ENCODE measurements around the gene SMAD6.

Gene SMAD6

DNA sequence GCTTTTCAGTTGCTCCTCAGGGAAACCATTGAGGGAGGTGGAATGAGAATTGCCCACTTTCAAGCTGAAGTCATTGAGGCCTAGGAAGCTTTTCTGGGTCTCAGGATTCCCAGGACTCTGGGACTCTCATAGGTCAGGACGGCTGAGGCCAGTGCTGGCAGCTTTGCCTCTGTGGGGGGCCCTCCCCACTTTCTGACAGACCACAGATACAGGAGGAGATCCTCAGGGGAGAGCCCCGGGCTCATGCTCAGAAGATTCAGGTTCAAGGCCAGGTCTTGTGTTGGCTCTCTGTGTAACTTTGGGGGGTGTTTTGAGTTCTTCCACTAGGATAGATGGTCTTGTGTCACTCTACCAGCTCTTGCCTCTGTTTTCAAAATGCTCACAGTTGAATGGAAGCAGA lies 50.0 kb downstream of the SMAD6 start:
- no peak for TF ChIP-seq CTCF (IDR thresholded peaks at IDR 0.05; ENCODE audit: borderline replicate concordance, control extremely low read depth, extremely low read depth, insufficient read depth, missing control alignments)
- in situ Hi-C loops (cut with MboI; ENCODE audit: low sequenced_read_pairs, unreplicated experiment): no loop called here
- DNase-seq (ENCODE audit: low spot score): no peak

GRCh38 chr15:66753687-66754377 lies 51.8 kb downstream of the SMAD6 start:
- in situ Hi-C loops (cut with MboI; ENCODE audit: low sequenced_read_pairs, unreplicated experiment): no loop called here
- DNase-seq (ENCODE audit: low spot score): no peak
- TF ChIP-seq CTCF (IDR thresholded peaks at IDR 0.05; ENCODE audit: borderline replicate concordance, control extremely low read depth, extremely low read depth, insufficient read depth, missing control alignments): no peak

DNA sequence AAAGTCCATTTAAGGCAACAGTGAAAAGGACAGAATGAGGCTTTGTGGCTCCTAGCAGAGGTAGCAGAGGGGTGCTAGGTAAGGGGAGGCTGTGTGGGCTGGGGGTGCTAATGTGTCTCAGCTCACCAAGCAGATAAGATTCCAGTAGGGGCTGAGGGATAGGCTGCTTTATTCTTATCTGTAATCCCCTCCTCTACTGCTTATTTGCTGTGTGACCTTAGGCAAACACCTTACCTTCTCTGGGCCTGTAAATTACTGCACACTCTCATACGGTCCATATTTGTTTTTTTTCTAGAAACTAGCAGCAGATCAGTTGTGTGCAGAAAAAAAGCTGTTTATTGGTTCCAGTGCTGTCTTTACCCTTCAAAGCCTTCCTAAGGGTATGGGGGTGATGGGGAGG lies 52.8 kb downstream of the SMAD6 start:
- no peak for TF ChIP-seq CTCF (IDR thresholded peaks at IDR 0.05; ENCODE audit: borderline replicate concordance, control extremely low read depth, extremely low read depth, insufficient read depth, missing control alignments)
- in situ Hi-C loops (cut with MboI; ENCODE audit: low sequenced_read_pairs, unreplicated experiment): no loop called here
- DNase-seq (ENCODE audit: low spot score): no peak

- in situ Hi-C loops (cut with MboI; ENCODE audit: low sequenced_read_pairs, unreplicated experiment): no loop called here
- TF ChIP-seq CTCF (IDR thresholded peaks at IDR 0.05; ENCODE audit: borderline replicate concordance, control extremely low read depth, extremely low read depth, insufficient read depth, missing control alignments): no peak
- no peak for DNase-seq (ENCODE audit: low spot score)
Measured at GRCh38 chr15:66755298-66756068, 53.4 kb downstream of the SMAD6 start.

DNA sequence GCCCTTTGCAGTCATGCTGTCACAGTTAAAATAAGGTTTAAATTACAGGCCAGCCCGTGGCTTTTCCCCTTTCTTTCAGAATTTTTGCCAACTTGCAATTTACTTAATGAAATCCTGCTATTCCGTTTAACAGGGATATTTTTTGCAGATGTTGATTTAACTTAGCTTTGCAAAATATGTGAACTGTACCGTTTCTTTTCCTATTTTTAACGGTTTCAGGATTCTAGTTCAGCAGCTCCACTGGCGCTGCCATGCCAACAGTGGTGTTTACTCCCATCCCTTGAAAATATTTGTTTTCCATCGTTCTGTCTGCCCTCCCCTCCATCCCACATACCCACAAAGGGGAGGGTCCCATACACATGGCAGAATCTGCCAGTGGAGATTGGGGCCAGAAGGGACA lies 54.3 kb downstream of the SMAD6 start:
- no peak for DNase-seq (ENCODE audit: low spot score)
- no peak for TF ChIP-seq CTCF (IDR thresholded peaks at IDR 0.05; ENCODE audit: borderline replicate concordance, control extremely low read depth, extremely low read depth, insufficient read depth, missing control alignments)
- in situ Hi-C loops (cut with MboI; ENCODE audit: low sequenced_read_pairs, unreplicated experiment): no loop called here

DNA sequence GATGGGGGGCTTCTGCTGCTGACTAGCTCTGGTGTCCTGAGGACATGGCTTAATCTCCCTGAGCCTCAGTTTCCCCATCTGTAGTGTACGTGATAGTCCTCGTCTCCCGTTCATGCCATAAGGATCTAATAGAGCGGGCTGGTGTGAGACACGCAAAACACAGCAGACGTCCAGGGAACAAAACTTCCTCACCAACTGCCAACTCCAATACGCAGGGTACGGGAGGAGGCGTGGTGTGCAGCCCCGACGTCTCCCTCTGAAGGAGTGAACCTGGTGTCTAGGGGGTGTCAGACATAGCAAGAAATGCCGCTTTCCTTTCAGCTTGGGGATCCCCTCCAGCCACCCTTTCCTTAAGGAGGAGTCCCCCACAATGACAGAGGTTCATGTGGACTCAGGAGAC lies 55.0 kb downstream of the SMAD6 start:
- in situ Hi-C loops (cut with MboI; ENCODE audit: low sequenced_read_pairs, unreplicated experiment): no loop called here
- no peak for DNase-seq (ENCODE audit: low spot score)
- TF ChIP-seq CTCF (IDR thresholded peaks at IDR 0.05; ENCODE audit: borderline replicate concordance, control extremely low read depth, extremely low read depth, insufficient read depth, missing control alignments): no peak
